Kidney epithelial cell (primary cell): ENCODE measurements around the gene SLC12A7. TPM values are rescaled to one million over a fixed set of nuclear protein-coding genes. Genes with fewer than 3 reads are reported as not detected.

Source experiments
- DNase-seq: peaks from one replicate; pipeline ENCODE4 v3.0.0-alpha.2; 2010; ENCODE audit warnings: low read depth
- H3K27me3 ChIP-seq: 2 replicates; pipeline ENCODE4 v1.6.0; 2011; ENCODE audit warnings: low read length; ENCODE audit not compliant: control insufficient read depth, insufficient read depth
- H3K36me3 ChIP-seq: 2 replicates; pipeline ENCODE4 v1.5.1; 2011; ENCODE audit warnings: low read length; ENCODE audit not compliant: control insufficient read depth, insufficient read depth
- H3K4me3 ChIP-seq: 2 replicates; pipeline ENCODE4 v1.5.1; 2011; ENCODE audit warnings: low read depth, mild to moderate bottlenecking, control low read depth, low read length
- CTCF ChIP-seq: IDR thresholded peaks from 2 replicates; pipeline ENCODE4 v1.5.1; 2011; ENCODE audit warnings: mild to moderate bottlenecking, moderate library complexity, low read length, control low read depth, inconsistent platforms; ENCODE audit not compliant: insufficient read depth, poor library complexity, severe bottlenecking
- total RNA-seq: library from RNA; depleted of rRNA; stranded (reverse); fragments of >200 nt; gene quantifications from 2 replicates; pipeline ENCODE4 v1.2.3, GENCODE V29; 2015

SLC12A7 gene
- total RNA-seq, 1 donor from 2014 or later, result 50.3 TPM

- TF ChIP-seq CTCF, result no peak
- Histone ChIP-seq H3K27me3 (no peaks in the 10 kb centered on the region), H3K4me3 (no peak overlapping the region), H3K36me3 (no peaks in the 10 kb centered on the region)
- DNase-seq, result no peak
Measured at GRCh38 chr5:1107167-1108022, 4.5 kb downstream of the SLC12A7 start.

GRCh38 chr5:1106385-1107166, 5.3 kb downstream of the SLC12A7 start:
- no peak for TF ChIP-seq CTCF
- DNase-seq, result no peak
- no peaks in the 10 kb centered on the region for H3K27me3 ChIP-seq
- H3K4me3 ChIP-seq, result no peak overlapping the region
- no peaks in the 10 kb centered on the region for H3K36me3 ChIP-seq

- no peak for TF ChIP-seq CTCF
- H3K36me3 ChIP-seq, result no peaks in the 10 kb centered on the region
- H3K4me3 ChIP-seq, result no peak overlapping the region
- no peaks in the 10 kb centered on the region for H3K27me3 ChIP-seq
- no peak for DNase-seq
Measured at GRCh38 chr5:1105350-1106265, 6.3 kb downstream of the SLC12A7 start.

GRCh38 chr5:1104327-1105006, 7.4 kb downstream of the SLC12A7 start:
- no peak for TF ChIP-seq CTCF
- Histone ChIP-seq H3K36me3 (no peaks in the 10 kb centered on the region), H3K27me3 (no peaks in the 10 kb centered on the region), H3K4me3 (no peak overlapping the region)
- DNase-seq, result no peak
